ELF-1 (cell line): ENCODE measurements around the gene CELSR1.
A peak's percentile ranks its signal among the peaks of the same experiment; 100 is the strongest.
"Not testable (repeated sequence)": the region's sequence is repeated elsewhere in the genome, so short reads cannot be mapped to it uniquely, and the experiment has no call there.

ENCODE experiments used
- DNase-seq: peaks from one replicate; pipeline ENCODE4 v3.0.0-alpha.2; 2016; ENCODE audit warnings: low read depth, low spot score

Gene CELSR1

GRCh38 chr22:46403880-46404279 lies 133.5 kb downstream of the CELSR1 start:
- DNase-seq: not testable (repeated sequence)

GRCh38 chr22:46402505-46402904 lies 134.9 kb downstream of the CELSR1 start:
- DNase-seq: no peak

DNA sequence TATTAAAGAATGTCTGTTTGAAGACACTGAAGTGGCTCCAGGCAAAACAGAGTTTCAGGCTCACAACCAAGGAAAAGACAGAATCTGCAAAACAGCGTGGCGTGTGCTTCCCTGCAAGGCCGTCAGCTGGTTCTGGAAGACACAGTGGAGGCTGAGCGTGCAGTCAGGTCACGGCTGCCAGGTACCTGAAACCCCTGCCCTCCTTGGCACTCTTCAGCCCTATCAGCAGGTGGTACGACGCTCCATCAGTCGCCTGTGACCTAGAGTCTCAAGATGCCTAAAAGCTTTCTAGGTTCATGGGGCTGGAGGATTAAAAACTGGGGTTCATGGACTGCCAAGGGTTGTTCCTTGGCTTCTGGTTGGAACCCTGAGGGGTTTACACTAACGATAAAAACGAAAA lies 136.1 kb downstream of the CELSR1 start:
- no peak for DNase-seq

DNA sequence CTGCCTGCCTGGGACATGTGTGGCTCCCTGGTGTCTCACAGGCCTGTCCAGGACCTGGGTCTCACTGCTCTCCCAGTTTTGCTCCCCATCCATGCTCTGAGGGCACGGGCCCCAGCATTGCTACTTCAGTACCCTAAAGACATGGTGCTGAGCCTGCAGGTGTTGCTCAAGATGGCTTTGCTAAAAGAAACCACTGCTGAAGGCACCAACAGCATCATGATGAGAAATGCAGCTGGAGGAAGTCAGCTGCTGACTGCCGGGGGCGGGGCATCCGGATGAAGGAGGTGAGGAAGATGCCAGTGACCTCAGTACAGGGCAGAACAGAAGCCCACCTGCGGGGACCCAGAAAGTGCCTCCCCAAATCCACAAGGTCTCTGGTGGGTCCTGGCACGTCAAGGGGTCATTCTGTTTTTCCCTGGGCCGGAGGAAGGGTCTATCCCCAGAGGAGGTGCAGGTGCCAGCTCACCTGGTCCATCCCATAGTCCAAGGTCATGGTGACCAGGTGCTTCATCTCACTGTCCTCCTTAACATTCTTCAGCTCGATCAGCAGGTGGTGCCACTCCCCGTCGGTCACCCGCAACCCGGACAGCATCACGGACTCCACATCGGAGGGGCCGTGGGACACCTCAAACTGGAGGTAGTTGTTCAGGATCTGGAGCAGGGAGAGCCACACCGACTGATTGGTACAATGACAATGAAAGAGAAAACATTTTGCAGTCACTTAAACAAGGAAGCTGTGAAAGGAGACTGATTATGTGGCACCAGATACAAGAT lies 138.0 kb downstream of the CELSR1 start:
- DNase-seq: no peak

- DNase-seq: no peak
Observed at GRCh38 chr22:46397951-46398350, 139.5 kb downstream of the CELSR1 start.

GRCh38 chr22:46397514-46397913 lies 139.9 kb downstream of the CELSR1 start:
- DNase-seq: no peak

GRCh38 chr22:46397049-46397448 lies 140.4 kb downstream of the CELSR1 start:
- DNase-seq: not testable (repeated sequence)

DNA sequence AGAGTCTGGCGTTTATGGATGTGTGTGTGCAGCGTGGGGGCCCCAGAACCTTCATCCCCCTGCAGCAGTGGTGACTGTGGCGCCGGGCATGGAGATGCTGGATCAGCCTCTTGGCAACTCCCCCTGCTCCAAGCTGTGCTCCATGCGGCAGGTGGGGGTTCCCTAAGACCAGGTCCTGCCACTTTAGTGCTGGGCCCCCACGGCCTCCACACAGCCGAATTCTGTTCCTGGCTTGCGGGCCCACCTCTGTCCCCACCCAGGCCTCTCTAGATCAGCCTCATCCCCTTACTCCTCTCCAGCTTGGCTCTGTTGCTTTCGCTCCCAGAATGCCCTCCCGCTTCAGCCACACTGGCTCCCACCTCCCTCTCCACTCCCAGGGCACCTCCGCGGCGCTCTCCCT lies 142.3 kb downstream of the CELSR1 start:
- no peak for DNase-seq

DNA sequence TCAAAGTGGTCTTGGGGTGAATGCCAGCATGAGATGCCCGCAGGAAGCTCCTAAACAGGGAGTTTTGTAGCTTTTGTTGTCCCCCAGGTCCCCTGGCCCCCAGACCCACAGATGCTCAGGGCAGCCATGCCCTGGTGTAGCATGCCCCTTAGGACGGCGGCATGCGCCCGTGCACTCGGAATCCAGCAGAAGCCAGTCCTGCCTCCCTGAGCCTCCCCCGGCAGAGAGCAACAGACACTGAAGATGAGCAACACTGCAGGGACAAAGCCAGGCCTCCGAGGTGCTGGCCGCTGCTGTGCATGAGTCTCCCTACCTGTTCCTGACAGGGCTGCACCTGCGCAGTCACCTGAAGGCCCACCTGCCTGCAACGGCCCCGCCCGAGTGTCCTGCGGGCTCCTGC lies 142.8 kb downstream of the CELSR1 start:
- no peak for DNase-seq

DNA sequence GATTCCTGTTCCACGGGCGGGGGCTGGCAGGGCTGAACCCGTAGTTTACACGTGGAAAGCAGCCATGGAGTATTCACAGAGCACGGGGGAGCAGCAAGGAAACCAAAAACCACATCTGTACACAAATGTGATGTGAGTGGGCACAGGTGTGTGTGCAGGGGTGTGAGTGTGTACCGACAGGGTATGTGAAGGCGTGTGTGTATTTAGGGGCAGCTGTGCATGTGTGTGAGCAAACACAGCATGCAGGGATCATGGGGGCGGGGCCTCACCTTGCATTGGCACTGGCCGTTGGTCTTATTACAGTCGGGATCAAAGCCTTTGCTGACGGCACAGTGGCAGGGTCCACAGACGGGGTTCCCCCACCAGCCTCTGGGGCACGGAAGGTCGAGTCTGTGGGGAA lies 143.5 kb downstream of the CELSR1 start:
- no peak for DNase-seq

GRCh38 chr22:46392137-46392844 lies 145.1 kb downstream of the CELSR1 start:
- DNase-seq: no peak

DNA sequence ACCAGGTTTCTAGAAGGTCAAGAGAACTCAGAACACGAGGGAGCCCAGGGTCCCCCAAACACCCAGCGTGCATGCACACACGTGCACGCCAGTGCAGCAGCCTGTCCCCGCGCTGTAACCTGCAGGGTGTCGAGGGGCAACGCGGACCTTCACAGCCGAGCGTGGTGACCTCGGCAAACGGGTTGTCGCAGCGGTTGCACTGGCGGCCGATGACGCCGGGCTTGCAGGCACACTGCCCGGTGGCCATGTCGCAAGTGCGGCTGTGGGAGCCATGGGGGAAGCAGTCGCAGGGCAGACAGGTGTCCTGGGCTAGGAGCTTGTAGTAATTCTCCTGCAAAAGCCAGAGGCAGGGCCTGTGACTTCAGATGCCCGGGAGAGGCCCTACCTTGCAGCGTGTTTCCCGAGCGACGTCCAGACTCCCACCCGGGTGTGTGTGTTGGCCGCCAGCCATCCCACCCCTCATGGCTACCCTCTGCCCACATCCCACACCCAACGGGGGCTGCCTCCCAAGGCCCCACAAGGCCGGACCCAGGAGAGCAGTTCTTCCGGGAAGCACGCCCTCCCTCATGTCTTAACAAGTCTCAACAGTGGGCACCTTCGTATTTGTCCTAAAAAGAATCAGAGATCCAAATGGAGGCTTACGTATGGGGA lies 145.8 kb downstream of the CELSR1 start:
- DNase-seq: no peak

DNA sequence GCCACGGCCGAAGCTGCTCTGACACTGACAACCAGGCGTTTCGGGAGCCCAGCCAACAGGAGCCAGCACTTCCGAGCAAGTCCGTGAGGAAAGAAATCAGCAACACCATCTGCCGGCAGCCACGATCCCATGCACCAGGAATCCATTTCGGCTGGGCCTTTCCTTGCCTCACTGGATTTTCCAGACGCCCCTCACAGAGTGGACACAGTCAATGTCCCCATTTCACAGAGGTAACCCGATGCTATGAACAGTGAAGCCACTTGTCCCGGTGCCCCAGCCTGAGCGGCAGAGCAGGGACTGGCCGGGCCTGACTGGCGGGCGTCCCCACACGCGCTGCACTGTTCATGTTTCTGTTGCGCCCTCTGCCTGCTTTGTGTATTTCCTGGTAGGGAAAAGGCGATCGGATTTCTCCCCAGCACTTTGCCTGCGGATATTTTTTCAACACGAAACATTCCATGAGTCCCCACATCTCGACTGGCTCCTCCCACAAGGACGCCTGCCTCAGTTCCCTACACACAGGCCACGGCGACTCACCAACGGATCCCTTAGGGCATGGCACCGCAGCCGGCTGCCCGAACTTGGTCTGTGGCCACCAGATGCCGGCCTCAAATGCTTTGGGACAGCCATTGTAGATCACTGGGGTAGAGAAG lies 146.6 kb downstream of the CELSR1 start:
- DNase-seq: peak; percentile 94

- DNase-seq: no peak
Observed at GRCh38 chr22:46390105-46390651, 147.2 kb downstream of the CELSR1 start.

- no peak for DNase-seq
Observed at GRCh38 chr22:46389081-46389480, 148.3 kb downstream of the CELSR1 start.

GRCh38 chr22:46388647-46389046 lies 148.8 kb downstream of the CELSR1 start:
- DNase-seq: no peak

DNA sequence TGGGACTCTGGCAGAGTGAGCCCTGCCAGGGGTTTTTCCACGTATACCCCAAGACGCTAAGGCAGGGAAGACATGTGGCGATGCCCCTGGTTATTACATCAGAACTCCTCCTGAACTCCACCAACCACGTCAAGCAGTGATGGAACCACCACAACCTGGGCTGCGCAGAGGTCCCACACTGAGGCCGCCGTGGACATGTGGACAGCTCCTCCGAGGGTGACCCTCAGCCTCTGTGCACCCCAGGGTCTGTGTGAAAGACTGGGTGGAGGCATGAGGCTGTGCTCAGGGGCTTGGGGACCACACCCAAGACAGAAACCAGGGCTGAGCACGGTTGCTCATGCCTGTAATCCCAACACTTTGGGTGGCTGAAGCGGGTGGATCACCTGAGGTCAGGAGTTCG lies 149.7 kb downstream of the CELSR1 start:
- DNase-seq: no peak

GRCh38 chr22:46386312-46386711 lies 151.1 kb downstream of the CELSR1 start:
- DNase-seq: no peak

DNA sequence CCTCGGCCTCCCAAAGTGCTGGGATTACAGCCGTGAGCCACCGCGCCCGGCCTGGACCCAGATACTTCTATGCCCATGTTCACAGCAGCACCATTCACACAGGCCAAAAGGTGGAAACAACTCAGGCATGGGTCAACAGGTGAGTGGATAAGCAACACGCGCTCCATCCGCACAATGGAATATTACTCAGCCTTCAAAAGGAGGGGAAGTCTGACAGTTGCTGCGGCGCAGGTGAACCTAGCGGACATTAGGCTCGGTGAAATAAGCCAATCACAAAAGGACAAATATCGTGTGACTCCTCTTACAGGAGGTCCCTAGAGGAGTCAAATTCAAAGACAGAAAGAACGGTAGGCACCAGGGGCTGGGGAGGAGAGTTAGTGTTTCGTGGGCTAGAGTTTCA lies 154.9 kb downstream of the CELSR1 start:
- DNase-seq: no peak

DNA sequence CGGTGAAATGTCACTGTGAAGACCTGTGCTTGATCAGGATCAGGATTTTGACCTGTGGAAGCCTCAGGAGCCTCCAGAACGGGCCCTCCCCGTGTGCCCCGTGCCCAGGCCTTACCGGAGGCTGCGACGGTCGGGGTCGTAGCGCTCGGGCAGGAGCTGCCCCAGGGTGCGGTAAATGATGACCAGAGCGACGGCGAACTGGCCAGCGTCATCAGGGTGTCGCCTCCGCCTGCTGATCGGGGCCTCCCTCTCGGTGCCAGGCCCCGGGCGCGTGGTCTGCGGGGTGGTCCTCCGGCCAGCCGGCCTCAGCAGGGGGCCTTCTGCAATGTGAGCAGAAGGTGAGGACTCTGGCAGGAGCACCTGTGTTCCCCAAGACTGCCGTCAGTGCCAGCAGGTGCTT lies 155.7 kb downstream of the CELSR1 start:
- DNase-seq: no peak

DNA sequence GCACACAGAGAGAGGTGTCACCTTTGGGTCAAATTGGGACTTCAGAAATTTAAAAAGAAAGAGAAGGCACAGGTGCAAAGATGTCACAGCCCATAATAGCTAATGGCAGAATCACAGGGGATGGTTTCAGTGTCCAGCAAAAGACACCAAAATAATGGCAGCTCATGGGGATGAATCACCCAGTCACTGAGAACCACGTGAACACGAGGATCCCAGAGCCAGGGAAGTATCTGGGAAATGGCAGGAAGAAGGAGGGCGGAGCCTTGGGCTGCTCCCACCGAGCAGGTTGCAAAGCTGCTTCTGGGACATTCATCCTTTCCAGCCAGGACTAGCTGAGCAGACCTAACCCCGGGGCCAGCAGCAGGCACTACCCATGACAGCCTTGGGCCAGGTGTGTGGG lies 156.3 kb downstream of the CELSR1 start:
- peak; percentile 64 for DNase-seq

GRCh38 chr22:46380581-46380980 lies 156.8 kb downstream of the CELSR1 start:
- no peak for DNase-seq
